GM21737 (cell line): ENCODE data around the gene PAPPA.

Experiments
- ATAC-seq: cut with Tn5 transposase; IDR thresholded peaks from one replicate; pipeline ENCODE4 v1.9.1; 2021; ENCODE audit warnings: mild to moderate bottlenecking, moderate library complexity; ENCODE audit not compliant: unreplicated experiment

The PAPPA gene

DNA sequence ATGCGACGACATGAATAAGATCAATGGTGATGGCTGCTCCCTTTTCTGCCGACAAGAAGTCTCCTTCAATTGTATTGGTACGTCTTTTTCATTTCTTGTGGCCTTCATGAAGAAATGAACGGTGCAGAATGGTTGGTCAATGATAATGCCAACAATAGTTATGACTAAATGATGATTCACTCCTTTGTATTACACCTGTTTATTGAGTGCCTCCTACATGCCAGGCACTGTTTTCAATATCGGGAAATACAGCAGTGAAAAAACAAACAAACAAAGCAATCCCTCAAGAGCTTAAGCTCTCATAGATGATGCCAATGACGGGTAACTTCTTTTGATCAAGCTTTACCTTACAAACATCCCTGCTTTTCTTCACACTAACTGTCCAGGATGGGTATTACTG lies 117.7 kb downstream of the PAPPA start:
- no peak for ATAC-seq

DNA sequence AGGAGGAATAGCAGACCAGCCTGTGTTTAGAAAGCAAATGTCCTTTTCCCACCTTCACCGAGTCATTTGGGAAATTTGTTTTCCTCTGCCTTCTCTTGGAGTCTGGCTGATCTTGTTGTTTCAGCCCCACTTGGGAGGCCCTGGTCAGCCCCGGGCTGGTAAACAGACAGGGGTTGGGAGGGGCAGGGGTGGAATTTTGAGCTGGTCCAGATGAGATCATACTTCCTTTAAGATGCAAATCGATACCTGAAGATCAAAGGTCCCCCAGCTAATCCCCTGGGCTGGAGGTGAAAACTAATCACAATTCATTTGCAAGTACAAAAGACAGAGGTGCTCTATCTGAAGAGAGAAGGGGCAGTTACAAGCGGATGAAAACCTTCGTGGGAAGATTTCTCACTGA lies 118.4 kb downstream of the PAPPA start:
- ATAC-seq = no peak

DNA sequence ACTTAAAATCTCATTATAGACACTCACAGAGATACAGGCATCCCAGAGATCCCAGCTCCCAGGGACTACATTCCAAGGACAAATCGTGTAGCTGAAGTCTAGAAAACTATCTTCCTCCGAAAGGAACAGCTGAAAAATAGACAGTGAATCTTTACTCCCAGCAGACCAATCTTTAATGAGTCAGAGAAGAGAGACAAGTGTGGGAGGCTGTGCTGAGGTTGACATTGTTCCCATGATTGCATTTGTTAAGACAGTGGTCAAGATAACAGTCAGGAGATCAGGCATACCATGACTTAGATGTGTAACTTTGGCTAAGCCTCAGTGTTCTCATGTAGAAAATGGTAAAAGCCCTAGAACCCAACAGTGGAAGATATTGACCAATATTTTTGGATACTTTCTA lies 120.7 kb downstream of the PAPPA start:
- no peak for ATAC-seq

DNA sequence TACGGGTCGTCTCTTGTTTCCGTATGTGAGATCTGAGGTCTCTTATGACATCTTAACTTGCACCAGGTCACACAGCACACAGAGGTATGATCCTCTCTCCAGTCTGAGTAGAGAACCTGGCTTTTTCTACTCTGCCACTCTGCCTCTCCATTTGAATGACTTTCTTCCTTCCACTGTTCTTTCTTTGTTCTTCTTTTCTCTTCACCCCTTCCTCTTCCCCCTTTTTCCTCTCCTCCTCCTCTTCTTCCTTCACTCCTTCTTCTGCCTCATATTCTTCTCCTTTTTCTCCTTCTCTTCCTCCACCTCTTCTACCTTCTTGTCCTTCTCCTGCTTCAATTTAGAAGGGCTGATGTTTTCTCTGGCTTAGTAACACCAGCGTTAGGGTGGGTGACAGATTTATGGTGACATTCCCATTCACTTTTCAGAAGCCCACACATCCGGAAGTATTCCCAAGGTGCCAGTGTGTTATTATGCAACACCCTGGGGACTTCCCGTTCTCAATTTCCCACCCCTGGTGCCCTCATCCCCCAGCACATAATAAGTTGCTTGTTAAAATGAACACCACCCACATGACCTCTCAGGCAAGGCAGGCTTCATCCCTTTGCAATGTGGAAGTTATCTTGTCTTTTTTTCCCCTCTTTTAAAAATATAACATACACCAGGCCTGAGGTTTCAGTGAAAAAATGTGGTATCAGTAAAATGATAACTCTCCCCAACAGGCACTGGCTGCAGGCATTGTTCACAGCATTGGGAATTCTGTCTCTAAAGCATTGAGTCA lies 122.0 kb downstream of the PAPPA start:
- ATAC-seq = no peak

DNA sequence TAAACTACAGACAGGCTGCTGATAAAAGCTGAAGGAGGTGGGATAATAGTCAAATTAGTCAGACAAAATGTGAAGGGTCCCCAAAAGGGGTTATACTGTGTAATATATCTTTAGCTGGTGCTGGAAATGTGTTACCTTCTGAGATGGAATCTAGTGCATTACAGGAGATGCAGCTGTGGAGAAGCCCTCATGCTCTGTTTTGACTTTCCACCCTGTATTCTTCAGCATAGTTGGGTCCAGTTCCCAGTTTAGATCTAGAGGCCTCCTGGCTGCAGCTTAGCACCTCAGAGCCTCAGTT lies 122.6 kb downstream of the PAPPA start:
- ATAC-seq = no peak

DNA sequence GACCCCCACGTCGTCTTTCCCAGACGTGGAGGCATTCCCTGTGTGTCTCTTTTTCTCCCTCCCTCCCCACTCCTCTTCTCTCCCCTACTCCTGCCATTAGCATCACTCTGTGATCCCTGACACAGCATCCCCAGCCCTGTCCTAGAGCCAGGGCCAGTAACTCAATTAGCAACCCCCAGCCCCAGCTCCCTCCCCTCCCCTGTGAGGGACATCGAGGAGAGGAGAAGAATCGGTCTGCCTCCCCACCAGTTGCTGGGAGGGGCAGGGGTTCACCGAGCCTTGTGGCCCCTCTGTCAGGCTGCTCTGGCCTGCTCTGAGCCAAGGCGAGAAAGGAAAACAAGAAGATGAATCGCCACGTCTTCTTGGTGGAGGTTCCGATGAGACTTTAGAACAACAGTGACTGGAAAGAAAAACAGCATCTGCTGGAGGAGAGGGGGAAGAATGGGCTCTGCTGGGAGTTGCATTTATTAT lies 123.1 kb downstream of the PAPPA start:
- ATAC-seq = no peak

DNA sequence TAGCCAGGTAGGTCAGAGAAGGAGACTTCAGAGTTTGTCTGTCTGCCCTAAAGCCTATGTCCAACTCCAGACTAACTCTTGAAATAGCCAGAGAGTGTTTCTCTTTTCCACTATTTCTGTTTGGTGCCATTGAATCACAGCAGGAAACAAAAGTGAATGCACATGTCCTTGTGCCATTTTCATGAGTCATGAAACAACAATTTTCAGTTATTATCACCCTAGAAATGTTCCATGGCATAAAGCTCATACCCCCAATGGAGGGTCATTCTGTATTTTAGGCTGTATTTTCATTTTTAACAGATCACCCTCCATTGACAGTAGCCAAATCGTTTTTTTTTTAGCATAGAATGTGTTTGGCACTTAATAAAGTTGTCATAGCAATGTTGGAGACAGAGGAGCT lies 124.7 kb downstream of the PAPPA start:
- no peak for ATAC-seq

DNA sequence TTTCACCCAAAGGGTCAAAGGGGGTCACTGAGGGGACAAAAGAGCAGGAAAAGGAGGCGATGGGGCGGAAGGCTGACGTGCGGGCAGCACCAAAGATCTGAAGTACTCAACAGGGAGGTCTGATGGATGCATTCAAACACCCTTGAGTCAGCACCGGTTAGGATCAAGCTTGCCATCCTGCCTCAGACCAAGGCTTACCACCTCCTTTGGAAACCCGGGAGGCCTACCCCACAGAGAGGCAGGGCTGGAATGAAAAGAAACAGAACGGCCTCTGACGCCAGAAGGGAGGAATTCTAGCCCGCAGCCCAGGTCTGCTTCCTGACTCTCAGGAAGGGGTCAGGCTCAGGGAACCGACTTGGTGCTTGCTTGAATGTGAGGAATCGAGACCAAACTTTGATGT lies 125.6 kb downstream of the PAPPA start:
- ATAC-seq = no peak

DNA sequence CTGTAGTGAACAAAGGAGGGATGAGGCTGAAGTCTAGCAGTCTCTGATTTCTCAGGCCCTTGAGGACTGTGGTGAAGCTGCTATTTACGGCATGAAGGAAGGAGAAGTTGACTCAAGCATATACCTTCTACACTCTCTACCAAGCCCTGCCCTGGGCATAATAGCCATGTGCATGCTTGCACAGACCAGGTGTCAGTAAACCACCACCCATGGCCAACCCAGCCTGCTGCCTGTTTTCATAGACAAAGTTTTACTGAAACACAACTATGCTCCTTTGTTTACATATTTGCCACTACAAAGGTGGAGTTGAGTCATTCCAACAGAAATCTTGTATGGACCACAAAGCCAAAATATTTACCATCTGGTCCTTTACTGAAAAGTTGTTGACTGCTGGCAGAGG lies 126.9 kb downstream of the PAPPA start:
- ATAC-seq = no peak

DNA sequence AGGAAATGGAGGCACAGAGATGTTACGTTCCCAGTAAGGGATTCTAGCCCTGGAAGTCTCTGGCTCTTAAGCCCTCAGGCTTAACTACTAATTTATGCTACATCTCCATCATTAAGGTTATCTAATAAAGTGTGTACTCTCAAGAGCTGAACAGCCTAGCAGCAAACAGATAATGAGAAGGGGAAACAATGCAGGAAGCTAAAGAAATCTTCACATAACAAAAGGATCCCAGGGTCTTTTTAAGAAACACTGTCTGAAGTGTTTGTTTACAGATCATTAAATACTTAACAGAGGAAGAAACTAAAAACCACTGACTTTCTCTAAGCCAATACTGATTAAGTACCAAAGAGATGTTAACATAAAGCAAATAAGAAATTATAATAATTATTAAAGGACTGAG lies 129.0 kb downstream of the PAPPA start:
- no peak for ATAC-seq

DNA sequence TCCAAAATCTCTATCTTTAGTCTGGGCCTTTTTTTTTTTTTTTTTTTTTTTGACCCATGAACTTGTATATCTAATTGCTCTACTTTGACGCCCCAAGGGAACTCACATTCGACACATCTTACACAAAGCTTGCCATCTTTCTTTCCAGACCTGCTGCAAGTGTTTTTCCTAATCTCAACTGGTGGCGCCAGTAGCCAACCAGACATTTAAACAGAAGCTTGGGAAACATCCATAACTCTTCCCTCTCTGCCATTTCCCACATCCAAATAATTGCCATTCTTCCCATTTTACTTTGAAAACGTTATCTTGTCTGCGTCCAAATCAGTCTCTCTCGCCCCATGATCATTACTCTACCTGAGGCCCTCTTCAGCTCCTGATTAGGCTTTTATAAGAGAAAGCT lies 130.9 kb downstream of the PAPPA start:
- ATAC-seq = no peak

DNA sequence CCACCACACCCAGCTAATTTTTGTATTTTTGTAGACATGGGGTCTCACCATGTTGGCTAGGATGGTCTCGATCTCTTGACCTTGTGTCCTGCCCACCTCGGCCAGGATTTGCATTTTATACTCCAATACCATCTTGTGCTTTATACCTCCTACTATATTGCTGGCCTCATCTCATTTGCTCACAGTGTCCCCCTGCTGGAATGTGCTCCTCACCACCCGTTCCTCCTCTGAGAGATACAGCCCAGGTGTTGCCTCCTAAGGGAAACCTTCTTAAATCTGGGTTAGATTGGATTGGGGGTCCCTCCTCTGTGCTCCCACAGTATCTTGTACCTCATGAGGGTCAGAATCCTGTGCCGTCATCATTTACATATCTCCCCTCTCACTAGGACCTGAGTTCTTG lies 131.7 kb downstream of the PAPPA start:
- ATAC-seq = no peak

DNA sequence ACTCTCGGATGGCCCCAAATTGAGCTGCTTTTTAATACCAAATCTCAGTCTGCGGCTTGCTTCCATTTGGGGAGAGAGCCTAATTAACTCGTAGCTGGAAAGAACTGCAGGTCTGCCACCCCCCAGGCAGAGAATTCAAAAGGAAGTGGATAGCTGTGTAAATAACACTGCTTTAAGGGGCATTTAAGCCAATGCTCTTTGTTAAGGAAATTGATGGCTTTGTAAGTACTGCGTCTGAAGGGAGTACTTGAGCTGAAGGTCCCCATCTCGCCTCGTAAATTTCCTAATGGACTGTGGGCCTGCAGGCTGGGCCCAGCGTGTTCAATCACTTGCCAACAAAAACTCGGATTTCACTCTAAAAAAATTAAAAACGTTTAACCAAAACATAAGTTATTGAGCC lies 132.7 kb downstream of the PAPPA start:
- no peak for ATAC-seq

DNA sequence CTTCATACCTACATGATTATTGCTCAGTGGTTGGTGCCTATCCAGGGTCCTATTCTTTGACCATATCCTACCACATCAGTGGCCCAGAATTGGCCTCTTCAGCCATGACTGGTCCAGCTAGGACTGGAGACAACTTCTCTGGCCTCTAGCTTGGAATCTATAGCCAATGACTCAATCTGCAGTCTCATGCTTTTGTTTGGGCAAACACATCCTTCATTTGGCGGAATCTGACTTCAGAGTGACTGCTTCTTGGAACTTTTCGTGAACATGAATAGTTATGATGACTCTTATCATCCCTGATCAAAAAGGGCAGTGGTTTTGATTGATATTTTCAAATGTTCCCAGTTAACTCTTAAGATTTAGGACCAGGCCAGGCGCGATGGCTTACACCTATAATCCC lies 134.1 kb downstream of the PAPPA start:
- no peak for ATAC-seq

DNA sequence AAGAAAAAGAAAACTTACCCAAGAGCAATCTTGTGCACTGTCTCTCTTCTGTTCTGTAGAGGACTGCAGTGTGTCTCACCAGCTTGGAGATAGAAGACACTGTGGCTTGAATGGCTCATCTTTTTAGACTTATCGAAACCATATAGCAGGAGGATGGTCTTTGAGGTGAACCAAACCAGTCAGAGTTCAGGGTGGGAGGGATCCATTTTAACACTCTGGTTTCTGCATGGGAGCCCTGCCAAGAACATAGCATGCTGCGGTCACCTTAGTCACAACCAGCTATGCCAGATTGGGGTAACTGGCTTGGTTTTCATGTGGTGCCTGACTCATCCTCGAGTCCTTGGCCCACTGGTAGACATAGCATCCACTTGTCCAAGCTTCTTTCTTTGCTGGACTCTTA lies 135.1 kb downstream of the PAPPA start:
- ATAC-seq = no peak

DNA sequence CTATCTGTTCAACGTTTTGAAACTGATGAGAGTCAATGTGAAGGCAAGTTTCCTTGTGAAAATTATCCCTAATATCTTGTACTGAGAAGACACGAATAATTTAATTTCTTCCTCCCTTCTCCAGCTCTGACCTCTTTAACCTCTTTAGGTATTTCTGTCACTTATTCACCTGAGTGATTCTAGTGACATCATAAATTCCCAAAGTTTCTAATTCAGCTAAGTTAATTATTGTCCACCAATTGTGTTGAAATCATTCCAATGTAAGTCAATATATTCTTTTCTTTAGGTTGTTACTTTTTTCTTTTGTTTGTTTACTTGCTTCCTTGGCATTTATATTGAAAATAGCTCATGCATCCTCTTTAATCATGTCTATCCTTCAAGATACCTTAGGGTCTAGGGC lies 143.8 kb downstream of the PAPPA start:
- no peak for ATAC-seq

DNA sequence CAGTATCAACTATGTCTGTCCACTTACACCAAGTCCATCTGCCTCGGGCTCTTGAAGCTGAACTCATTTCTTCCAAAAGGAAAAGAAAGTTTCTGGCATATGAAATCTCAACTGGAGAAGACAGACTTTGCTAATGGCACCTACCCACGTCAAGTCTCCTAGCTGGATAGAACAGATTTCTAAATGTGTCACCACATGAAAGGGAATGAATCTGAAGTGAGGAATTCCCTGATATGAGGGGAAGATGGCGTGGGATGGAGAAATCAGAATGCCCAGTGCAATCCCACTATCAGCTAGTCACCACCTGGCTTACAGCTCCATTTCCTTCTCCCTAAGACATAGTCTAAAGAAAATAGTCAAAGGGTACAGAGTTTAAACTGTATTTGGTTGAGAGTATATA lies 144.7 kb downstream of the PAPPA start:
- ATAC-seq = no peak

DNA sequence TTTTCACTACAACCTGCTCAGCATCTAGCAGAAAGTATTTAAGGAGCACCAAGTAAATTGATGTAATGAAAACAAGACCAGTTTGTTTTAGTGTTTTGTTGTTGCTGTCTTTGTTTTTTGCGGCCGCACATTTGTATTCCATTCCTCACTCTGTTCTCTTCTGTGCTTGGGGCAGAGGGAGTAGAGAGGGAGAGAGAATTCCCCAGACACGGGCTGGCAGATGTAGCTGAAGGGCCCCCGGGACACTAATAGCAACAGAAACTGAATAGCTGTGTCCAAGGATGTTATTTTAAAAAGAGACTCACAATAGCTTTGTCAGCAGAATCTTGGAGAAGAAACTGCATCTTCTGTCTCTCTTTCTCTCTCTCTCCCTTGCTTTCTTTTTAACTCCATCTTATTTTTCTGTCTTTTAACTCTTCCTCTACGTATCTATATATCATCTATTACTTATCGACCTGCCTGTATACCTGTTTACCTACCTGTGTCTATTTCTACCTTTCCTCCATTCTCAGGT lies 145.3 kb downstream of the PAPPA start:
- ATAC-seq = no peak

DNA sequence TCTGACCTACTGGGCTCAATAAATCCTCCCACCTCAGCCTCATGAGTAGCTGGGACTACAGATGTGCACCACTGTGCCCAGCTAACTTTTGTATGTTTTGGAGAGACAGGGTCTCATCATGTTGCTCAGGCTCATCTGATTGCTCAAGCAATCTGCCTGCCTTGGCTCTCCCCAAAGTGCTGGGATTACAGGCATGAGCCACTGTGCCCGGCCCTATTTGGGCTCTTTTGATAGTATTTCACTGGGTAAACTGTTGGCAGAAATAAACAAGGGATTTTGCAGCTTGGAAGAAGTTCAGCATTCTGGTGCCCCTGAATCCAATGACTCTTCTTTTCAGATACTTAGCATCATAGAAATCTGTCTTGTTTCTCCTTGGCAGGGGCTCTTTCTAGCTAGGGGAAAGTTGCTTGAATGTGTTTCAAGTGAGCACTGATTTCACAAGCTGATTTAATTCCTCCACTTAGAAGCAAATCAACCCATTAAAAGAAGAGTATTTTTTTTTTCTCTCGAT lies 146.8 kb downstream of the PAPPA start:
- no peak for ATAC-seq

DNA sequence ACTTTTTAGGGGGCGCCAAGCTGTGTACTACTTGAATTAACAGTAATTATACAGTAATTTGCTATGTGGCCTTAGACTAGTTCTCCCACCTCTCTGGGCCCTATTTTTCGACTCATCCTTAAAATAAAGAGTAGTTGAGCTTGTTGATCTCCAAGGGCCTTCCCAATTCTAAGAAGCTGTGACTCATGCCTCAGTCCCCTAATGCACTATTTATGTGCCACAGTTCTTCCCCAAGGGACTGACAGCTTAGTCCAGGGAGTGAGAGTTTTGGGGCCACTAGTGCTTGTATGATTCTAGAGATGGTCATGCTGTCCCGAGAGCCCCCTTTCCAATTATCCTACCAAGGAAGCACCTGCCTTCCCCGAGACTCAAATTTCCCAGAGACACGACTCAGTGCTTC lies 149.7 kb downstream of the PAPPA start:
- ATAC-seq = no peak

DNA sequence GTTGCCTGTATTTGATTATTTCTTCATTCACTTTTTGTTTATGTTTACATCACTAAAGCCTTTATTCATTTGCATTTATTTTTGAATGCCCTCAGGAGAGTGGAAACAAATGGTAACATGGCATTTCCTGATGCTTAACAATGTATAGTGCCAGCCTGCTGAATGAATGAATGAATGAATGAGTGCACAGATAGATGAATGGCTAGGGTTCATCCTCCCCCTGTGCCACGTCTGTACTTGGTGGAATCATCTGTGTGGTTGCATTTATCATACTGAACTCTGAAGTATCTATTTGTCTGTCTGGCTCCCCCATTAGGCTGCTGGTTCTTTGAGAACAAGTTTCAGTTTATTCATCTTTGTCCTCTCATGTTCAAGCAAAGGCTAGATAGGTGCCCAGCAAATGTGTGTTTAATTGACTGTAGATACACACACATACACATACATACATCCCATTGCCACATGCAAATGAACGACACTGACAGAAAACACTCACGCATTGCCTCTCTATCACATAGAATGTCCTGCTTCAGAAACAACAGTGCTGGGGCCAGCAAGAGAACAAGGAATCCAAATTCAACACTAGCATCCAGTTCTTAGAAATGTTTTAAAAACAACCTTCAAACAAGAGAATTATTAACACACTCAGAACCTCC lies 150.4 kb downstream of the PAPPA start:
- no peak for ATAC-seq

DNA sequence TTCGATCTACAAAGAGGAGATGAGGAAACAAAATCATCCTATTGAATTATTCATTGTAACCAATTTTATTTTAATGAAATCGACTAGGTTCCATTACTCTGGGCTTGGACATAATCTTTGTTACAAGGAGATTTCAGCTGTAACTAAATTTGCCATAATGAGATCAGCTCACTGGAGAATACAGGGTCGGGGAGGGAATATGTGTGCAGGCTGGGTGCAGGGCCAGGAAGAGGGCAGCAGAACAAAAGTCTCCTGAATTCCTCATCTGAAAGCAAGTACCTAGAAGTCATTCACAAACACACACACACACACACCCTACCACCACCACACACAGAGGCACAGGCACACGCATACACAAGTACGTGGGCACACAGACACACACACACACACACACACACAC lies 151.2 kb downstream of the PAPPA start:
- no peak for ATAC-seq
